DOHH2 (cell line): ENCODE results near the gene LRRC8E.
A peak's percentile ranks its signal among the peaks of the same experiment; 100 is the strongest.

ENCODE experiments used
- H3F3A ChIP-seq: fragments of 200-600 bp; sonication (generic), shearing (Covaris generic); 2 replicates; pipeline ENCODE4 v1.6.0; 2016; ENCODE audit warnings: antibody characterized with exemption, mild to moderate bottlenecking; ENCODE audit not compliant: control insufficient read depth, insufficient read depth
- H3K27ac ChIP-seq: fragments of 200-600 bp; sonication (generic); 2 replicates; pipeline ENCODE4 v1.5.1; 2014; ENCODE audit warnings: low read depth, mild to moderate bottlenecking, low read length, moderate library complexity
- H3K27me3 ChIP-seq: fragments of 200-600 bp; sonication (generic); 2 replicates; pipeline ENCODE4 v1.6.1; 2014; ENCODE audit warnings: mild to moderate bottlenecking, low read length, mixed read lengths; ENCODE audit not compliant: control insufficient read depth
- H3K36me3 ChIP-seq: fragments of 200-600 bp; sonication (generic); 2 replicates; pipeline ENCODE4 v1.6.1; 2014; ENCODE audit warnings: mild to moderate bottlenecking, low read length, moderate library complexity, mixed read lengths; ENCODE audit not compliant: control insufficient read depth
- H3K4me1 ChIP-seq: fragments of 200-600 bp; sonication (generic); 2 replicates; pipeline ENCODE4 v1.6.1; 2014; ENCODE audit warnings: mild to moderate bottlenecking, low read length, mixed read lengths; ENCODE audit not compliant: control insufficient read depth
- H3K4me2 ChIP-seq: fragments of 200-600 bp; sonication (generic); 2 replicates; pipeline ENCODE4 v1.6.0; 2014; ENCODE audit warnings: mild to moderate bottlenecking, low read length, moderate library complexity
- H3K4me3 ChIP-seq: fragments of 200-600 bp; sonication (generic); 2 replicates; pipeline ENCODE4 v1.5.1; 2014; ENCODE audit warnings: mild to moderate bottlenecking, low read length, mixed read lengths
- H3K79me2 ChIP-seq: fragments of 200-600 bp; sonication (generic); 2 replicates; pipeline ENCODE4 v1.6.1; 2014; ENCODE audit warnings: mild to moderate bottlenecking, low read length, mixed read lengths; ENCODE audit not compliant: control insufficient read depth
- H3K9me2 ChIP-seq: fragments of 200-600 bp; sonication (generic); replicated peaks from 2 replicates; pipeline ENCODE4 v1.6.1; 2014; ENCODE audit warnings: mild to moderate bottlenecking, low read length, mixed read lengths; ENCODE audit not compliant: control insufficient read depth
- H3K9me3 ChIP-seq: fragments of 200-600 bp; sonication (generic); 2 replicates; pipeline ENCODE4 v1.6.1; 2014; ENCODE audit warnings: antibody characterized with exemption, low read length, mixed read lengths; ENCODE audit not compliant: control insufficient read depth, insufficient read depth
- H4K20me1 ChIP-seq: fragments of 200-600 bp; sonication (generic); 2 replicates; pipeline ENCODE4 v1.6.0; 2014; ENCODE audit warnings: low read depth, mild to moderate bottlenecking, antibody characterized with exemption, low read length, moderate library complexity; ENCODE audit not compliant: control insufficient read depth, insufficient read depth
- EZH2phosphoT487 ChIP-seq: fragments of 200-600 bp; sonication (generic); IDR thresholded peaks from 2 replicates; pipeline ENCODE4 v1.6.1; 2017; ENCODE audit warnings: borderline replicate concordance, mild to moderate bottlenecking, antibody characterized with exemption, low read length, moderate library complexity, mixed read lengths
- TF ChIP-seq, protein P1 (sequence below): fragments of 200-600 bp; sonication (generic); IDR thresholded peaks from one replicate; pipeline ENCODE4 v1.5.1; 2014; ENCODE audit warnings: antibody characterized with exemption, mild to moderate bottlenecking, low read depth, low read length; ENCODE audit not compliant: poor library complexity, severe bottlenecking

Gene LRRC8E

DNA sequence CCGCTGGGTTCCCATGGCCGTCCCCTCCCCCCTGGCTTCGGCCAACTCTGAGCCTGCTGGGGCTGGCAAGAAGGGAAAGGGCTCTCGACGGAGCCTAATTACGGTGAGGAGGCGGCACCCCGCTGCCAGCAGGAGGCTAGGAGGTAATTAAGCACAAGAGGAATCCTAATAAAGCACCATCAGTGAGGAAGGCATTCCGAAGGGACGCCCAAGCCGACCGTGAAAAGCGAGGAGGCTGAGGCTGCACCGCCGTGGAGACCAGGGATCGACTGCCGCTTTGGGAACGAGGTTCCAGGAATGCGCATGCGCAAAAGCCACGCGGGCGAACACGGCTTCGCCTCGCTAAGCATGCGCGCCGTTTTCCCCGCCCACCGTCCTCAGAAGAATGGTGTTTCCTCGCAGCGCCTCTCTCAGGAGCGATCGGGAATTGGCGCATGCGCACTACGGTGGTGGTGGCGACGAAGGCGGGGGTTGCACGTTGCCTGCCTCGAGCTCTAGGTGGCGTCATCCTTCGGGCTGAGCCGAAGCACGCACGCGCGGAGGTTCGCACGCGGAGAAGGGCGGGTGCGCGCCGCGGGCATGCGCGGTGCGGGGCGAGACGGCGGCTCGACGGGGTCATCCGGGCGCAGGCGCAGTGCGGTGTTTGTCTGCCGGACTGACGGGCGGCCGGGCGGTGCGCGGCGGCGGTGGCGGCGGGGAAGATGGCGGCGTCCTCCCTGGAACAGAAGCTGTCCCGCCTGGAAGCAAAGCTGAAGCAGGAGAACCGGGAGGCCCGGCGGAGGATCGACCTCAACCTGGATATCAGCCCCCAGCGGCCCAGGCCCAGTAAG, 15.1 kb downstream of the LRRC8E start, which contains the start of gene MAP2K7:
TSS of gene MAP2K7 (plus strand) at position 634 of the 830 bp plus-strand sequence. CDS start at position 702, 68 bp downstream.
- Histone ChIP-seq H3K36me3 (peaks cover 20% of the 10 kb centered on the region), H3K9me2 (no peaks in the 10 kb centered on the region), H4K20me1 (peaks cover 14% of the 10 kb centered on the region), H3K4me1 (peaks cover 18% of the 10 kb centered on the region), H3K79me2 (peaks cover 45% of the 10 kb centered on the region), H3K4me3 (peak within 1 kb of the TSS; percentile 98), H3K27me3 (no peaks in the 10 kb centered on the region), H3K9me3 (no peaks in the 10 kb centered on the region), H3K27ac (peak within 1 kb of the TSS; percentile 47), H3K4me2 (peak within 1 kb of the TSS; percentile 98), H3F3A (no peaks in the 10 kb centered on the region)
- TF ChIP-seq, protein P1, sequence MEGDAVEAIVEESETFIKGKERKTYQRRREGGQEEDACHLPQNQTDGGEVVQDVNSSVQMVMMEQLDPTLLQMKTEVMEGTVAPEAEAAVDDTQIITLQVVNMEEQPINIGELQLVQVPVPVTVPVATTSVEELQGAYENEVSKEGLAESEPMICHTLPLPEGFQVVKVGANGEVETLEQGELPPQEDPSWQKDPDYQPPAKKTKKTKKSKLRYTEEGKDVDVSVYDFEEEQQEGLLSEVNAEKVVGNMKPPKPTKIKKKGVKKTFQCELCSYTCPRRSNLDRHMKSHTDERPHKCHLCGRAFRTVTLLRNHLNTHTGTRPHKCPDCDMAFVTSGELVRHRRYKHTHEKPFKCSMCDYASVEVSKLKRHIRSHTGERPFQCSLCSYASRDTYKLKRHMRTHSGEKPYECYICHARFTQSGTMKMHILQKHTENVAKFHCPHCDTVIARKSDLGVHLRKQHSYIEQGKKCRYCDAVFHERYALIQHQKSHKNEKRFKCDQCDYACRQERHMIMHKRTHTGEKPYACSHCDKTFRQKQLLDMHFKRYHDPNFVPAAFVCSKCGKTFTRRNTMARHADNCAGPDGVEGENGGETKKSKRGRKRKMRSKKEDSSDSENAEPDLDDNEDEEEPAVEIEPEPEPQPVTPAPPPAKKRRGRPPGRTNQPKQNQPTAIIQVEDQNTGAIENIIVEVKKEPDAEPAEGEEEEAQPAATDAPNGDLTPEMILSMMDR, result peak; percentile 80
- TF ChIP-seq EZH2phosphoT487, result no peak

- Histone ChIP-seq H3K4me1 (peaks cover 18% of the 10 kb centered on the region), H4K20me1 (peaks cover 14% of the 10 kb centered on the region), H3K27me3 (no peaks in the 10 kb centered on the region), H3K4me2 (peak overlapping the region; percentile 98), H3K27ac (peak overlapping the region; percentile 47), H3K9me2 (no peaks in the 10 kb centered on the region), H3K4me3 (peak overlapping the region; percentile 98), H3F3A (no peaks in the 10 kb centered on the region), H3K36me3 (peaks cover 20% of the 10 kb centered on the region), H3K79me2 (peaks cover 45% of the 10 kb centered on the region), H3K9me3 (no peaks in the 10 kb centered on the region)
- TF ChIP-seq EZH2phosphoT487, result no peak
- TF ChIP-seq, protein P1, result no peak
Measured at GRCh38 chr19:7904074-7905020, 16.0 kb downstream of the LRRC8E start.

DNA sequence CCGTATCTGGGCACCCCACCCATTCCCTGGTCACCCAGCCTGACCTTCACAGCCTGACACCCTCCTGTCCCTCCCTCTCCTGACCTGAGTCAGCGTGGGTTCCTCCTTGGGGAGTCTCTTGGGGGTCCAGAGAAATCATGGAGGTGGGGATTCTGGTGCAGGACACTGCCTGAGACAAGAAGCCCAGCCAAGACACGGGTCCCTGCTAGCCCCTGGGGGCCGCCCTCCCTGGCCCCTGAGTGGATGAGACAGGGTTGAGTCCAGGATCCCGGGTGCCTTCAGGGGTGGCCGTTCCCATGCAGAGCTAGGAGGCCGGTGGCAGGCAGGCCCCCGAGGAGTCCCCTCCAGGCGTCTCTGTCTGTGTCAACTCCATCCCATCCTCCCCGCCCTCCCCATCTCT, 17.0 kb downstream of the LRRC8E start:
- TF ChIP-seq, protein P1, result no peak
- TF ChIP-seq EZH2phosphoT487, result no peak
- H3K4me2 ChIP-seq, result peak overlapping the region; percentile 98
- no peak overlapping the region for H3K27ac ChIP-seq
- H4K20me1 ChIP-seq, result peaks cover 14% of the 10 kb centered on the region
- H3F3A ChIP-seq, result no peaks in the 10 kb centered on the region
- H3K4me3 ChIP-seq, result peak overlapping the region; percentile 98
- H3K9me3 ChIP-seq, result no peaks in the 10 kb centered on the region
- H3K9me2 ChIP-seq, result no peaks in the 10 kb centered on the region
- H3K27me3 ChIP-seq, result no peaks in the 10 kb centered on the region
- H3K4me1 ChIP-seq, result peaks cover 18% of the 10 kb centered on the region
- H3K79me2 ChIP-seq, result peaks cover 45% of the 10 kb centered on the region
- peaks cover 22% of the 10 kb centered on the region for H3K36me3 ChIP-seq
